K562 (cell line): ENCODE data around the gene MAGI2. TPM values are rescaled to one million over a fixed set of nuclear protein-coding genes. Genes with fewer than 3 reads are reported as not detected.

Experiments used
- CAMTA2 ChIP-seq: fragments of 250-450 bp; sonication (Bioruptor Pico); conservative IDR thresholded peaks from 2 replicates; pipeline ENCODE4 v1.5.1; 2022
- CBX8 ChIP-seq: fragments of 200-600 bp; sonication (generic); IDR thresholded peaks from 2 replicates; pipeline ENCODE4 v1.6.1; 2012; ENCODE audit warnings: borderline replicate concordance, mixed run types, low read depth, mild to moderate bottlenecking, moderate library complexity, mixed read lengths, low read length, control low read depth, inconsistent platforms; ENCODE audit not compliant: poor library complexity, severe bottlenecking; ENCODE audit errors: extremely low read depth
- CEBPB ChIP-seq: fragments of 450-650 bp; IDR thresholded peaks from 2 replicates; pipeline ENCODE4 v1.6.1; 2016; ENCODE audit warnings: missing genetic modification characterization, missing compliant biosample characterization
- ETS2 ChIP-seq: IDR thresholded peaks from 2 replicates; pipeline ENCODE4 v1.6.1; 2016; ENCODE audit warnings: borderline replicate concordance, missing genetic modification characterization, mild to moderate bottlenecking, moderate library complexity, missing compliant biosample characterization; ENCODE audit not compliant: poor library complexity, severe bottlenecking
- NFE2 ChIP-seq: IDR thresholded peaks from 2 replicates; pipeline ENCODE4 v1.6.1; 2014; ENCODE audit warnings: antibody characterized with exemption, low read depth
- NUFIP1 ChIP-seq: fragments of 450-650 bp; IDR thresholded peaks from 2 replicates; pipeline ENCODE4 v1.6.1; 2018; ENCODE audit not compliant: partially characterized antibody
- PPARD ChIP-seq: fragments of 250-450 bp; sonication (Bioruptor Pico); IDR thresholded peaks from 2 replicates; pipeline ENCODE4 v1.8.0; 2022; ENCODE audit warnings: inconsistent platforms, mild to moderate bottlenecking, moderate library complexity
- polyA plus RNA-seq, 8 experiments: library from polyadenylated mRNA; depleted of rRNA in 4 of 8; stranded (reverse) in 5 of 8; unstranded in 3 of 8; fragments of >200 nt; fragmentation: Nextera tagmentation in 2 of 8; fragmentation: Illumina TruSeq in 1 of 8; extraction: Ambion mirVana in 2 of 8; extraction: Trizol in 1 of 8; gene quantifications; 2 replicates each; pipeline versions ENCODE4 v1.2.1 to v1.2.3, GENCODE V29; 2011 to 2014; ENCODE audit warnings: inconsistent platforms in 1 of 8, missing spikeins in 1 of 8
- total RNA-seq, 7 experiments: library from RNA; depleted of rRNA in 6 of 7; stranded (reverse); fragments of >200 nt in 6 of 7; fragmentation: Illumina TruSeq in 2 of 7; extraction: Trizol in 2 of 7; gene quantifications; 2 replicates each; pipeline versions ENCODE4 v1.2.1 to v1.2.3, GENCODE V29; 2011 to 2021; ENCODE audit warnings: low replicate concordance in 1 of 7
- TF ChIP-seq, protein P1 (sequence below), 2 experiments: fragments of 450-650 bp; IDR thresholded peaks; 2 replicates each; pipeline ENCODE4 v1.6.1; 2018; ENCODE audit warnings: mild to moderate bottlenecking in 2 of 2, low read depth in 1 of 2; ENCODE audit not compliant: partially characterized antibody in 2 of 2
- TF ChIP-seq, protein P2 (sequence below): IDR thresholded peaks from 3 replicates; pipeline ENCODE4 v1.6.1; 2011; ENCODE audit warnings: borderline replicate concordance, mild to moderate bottlenecking, moderate library complexity; ENCODE audit not compliant: insufficient read length; ENCODE audit errors: extremely low read depth

Gene MAGI2
- total and polyA plus RNA-seq, 9 of the 15 experiments (the other 6 are each of a cell fraction or from before 2014, with no cell fraction given), result 0.27 to 1.4 (median 0.70) TPM

DNA sequence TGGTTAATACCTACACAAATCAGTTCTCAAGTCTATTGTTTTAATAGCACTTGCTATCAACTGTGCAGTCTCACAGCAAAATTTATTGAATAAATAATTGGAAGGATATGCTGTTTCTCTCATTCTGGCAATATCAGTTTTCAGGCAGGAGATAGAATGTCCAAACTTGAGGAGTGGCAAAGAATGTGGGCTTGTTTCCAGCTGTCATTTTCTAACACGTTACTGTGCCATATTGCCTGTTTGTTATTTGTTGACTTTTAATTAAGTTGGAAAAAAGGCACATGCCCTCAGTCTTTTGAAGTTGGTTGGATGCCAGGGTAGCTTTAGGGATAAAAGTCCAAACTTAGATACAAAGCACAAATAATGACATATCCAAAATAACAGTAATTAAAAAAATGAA, 52.2 kb downstream of the MAGI2 start (continued):
- TF ChIP-seq, protein P1, sequence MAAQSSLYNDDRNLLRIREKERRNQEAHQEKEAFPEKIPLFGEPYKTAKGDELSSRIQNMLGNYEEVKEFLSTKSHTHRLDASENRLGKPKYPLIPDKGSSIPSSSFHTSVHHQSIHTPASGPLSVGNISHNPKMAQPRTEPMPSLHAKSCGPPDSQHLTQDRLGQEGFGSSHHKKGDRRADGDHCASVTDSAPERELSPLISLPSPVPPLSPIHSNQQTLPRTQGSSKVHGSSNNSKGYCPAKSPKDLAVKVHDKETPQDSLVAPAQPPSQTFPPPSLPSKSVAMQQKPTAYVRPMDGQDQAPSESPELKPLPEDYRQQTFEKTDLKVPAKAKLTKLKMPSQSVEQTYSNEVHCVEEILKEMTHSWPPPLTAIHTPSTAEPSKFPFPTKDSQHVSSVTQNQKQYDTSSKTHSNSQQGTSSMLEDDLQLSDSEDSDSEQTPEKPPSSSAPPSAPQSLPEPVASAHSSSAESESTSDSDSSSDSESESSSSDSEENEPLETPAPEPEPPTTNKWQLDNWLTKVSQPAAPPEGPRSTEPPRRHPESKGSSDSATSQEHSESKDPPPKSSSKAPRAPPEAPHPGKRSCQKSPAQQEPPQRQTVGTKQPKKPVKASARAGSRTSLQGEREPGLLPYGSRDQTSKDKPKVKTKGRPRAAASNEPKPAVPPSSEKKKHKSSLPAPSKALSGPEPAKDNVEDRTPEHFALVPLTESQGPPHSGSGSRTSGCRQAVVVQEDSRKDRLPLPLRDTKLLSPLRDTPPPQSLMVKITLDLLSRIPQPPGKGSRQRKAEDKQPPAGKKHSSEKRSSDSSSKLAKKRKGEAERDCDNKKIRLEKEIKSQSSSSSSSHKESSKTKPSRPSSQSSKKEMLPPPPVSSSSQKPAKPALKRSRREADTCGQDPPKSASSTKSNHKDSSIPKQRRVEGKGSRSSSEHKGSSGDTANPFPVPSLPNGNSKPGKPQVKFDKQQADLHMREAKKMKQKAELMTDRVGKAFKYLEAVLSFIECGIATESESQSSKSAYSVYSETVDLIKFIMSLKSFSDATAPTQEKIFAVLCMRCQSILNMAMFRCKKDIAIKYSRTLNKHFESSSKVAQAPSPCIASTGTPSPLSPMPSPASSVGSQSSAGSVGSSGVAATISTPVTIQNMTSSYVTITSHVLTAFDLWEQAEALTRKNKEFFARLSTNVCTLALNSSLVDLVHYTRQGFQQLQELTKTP (IDR thresholded peaks at IDR 0.05; ENCODE audit: low read depth in 1 of 2, partially characterized antibody in 2 of 2), result no peak
- no peak for TF ChIP-seq ETS2 (tag)
- TF ChIP-seq, protein P2, sequence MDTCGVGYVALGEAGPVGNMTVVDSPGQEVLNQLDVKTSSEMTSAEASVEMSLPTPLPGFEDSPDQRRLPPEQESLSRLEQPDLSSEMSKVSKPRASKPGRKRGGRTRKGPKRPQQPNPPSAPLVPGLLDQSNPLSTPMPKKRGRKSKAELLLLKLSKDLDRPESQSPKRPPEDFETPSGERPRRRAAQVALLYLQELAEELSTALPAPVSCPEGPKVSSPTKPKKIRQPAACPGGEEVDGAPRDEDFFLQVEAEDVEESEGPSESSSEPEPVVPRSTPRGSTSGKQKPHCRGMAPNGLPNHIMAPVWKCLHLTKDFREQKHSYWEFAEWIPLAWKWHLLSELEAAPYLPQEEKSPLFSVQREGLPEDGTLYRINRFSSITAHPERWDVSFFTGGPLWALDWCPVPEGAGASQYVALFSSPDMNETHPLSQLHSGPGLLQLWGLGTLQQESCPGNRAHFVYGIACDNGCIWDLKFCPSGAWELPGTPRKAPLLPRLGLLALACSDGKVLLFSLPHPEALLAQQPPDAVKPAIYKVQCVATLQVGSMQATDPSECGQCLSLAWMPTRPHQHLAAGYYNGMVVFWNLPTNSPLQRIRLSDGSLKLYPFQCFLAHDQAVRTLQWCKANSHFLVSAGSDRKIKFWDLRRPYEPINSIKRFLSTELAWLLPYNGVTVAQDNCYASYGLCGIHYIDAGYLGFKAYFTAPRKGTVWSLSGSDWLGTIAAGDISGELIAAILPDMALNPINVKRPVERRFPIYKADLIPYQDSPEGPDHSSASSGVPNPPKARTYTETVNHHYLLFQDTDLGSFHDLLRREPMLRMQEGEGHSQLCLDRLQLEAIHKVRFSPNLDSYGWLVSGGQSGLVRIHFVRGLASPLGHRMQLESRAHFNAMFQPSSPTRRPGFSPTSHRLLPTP, result no peak
- TF ChIP-seq NUFIP1, result no peak
- no peak for TF ChIP-seq CBX8
- no peak for TF ChIP-seq NFE2
- TF ChIP-seq CEBPB (tag), result no peak
- no peak for TF ChIP-seq PPARD (CRISPR knock-in tag)
- TF ChIP-seq CAMTA2 (CRISPR knock-in tag), result no peak
